Measurements from ENCODE around the gene PVALB. TPM values are rescaled to one million over a fixed set of nuclear protein-coding genes. Genes with fewer than 3 reads are reported as not detected.

Gene PVALB
- total RNA-seq, 1 donor from 2014 or later, result not detected

GRCh38 chr22:36765131-36765942, 51.5 kb downstream of the PVALB start:
- H3K4me3 ChIP-seq (ENCODE audit: low read depth, low read length), result no peak overlapping the region
- no peak for TF ChIP-seq CTCF (conservative IDR thresholded peaks at IDR 0.05; ENCODE audit: low read depth, low read length)
- DNase-seq (ENCODE audit: low read depth), result no peak

GRCh38 chr22:36764641-36765040, 52.2 kb downstream of the PVALB start:
- no peak for TF ChIP-seq CTCF (conservative IDR thresholded peaks at IDR 0.05; ENCODE audit: low read depth, low read length)
- no peak overlapping the region for H3K4me3 ChIP-seq (ENCODE audit: low read depth, low read length)
- no peak for DNase-seq (ENCODE audit: low read depth)

- no peak overlapping the region for H3K4me3 ChIP-seq (ENCODE audit: low read depth, low read length)
- DNase-seq (ENCODE audit: low read depth), result no peak
- no peak for TF ChIP-seq CTCF (conservative IDR thresholded peaks at IDR 0.05; ENCODE audit: low read depth, low read length)
Observed at GRCh38 chr22:36764060-36764459, 52.8 kb downstream of the PVALB start.

GRCh38 chr22:36763576-36763975, 53.3 kb downstream of the PVALB start:
- no peak for TF ChIP-seq CTCF (conservative IDR thresholded peaks at IDR 0.05; ENCODE audit: low read depth, low read length)
- no peak for DNase-seq (ENCODE audit: low read depth)
- H3K4me3 ChIP-seq (ENCODE audit: low read depth, low read length), result no peak overlapping the region

- H3K4me3 ChIP-seq (ENCODE audit: low read depth, low read length), result no peak overlapping the region
- TF ChIP-seq CTCF (conservative IDR thresholded peaks at IDR 0.05; ENCODE audit: low read depth, low read length), result no peak
- DNase-seq (ENCODE audit: low read depth), result no peak
Observed at GRCh38 chr22:36762687-36763260, 54.1 kb downstream of the PVALB start.

- no peak for DNase-seq (ENCODE audit: low read depth)
- no peak overlapping the region for H3K4me3 ChIP-seq (ENCODE audit: low read depth, low read length)
- no peak for TF ChIP-seq CTCF (conservative IDR thresholded peaks at IDR 0.05; ENCODE audit: low read depth, low read length)
Observed at GRCh38 chr22:36761553-36762240, 55.1 kb downstream of the PVALB start.
